ENCODE measurements around the gene NEDD4. TPM values are rescaled to one million over a fixed set of nuclear protein-coding genes. Genes with fewer than 3 reads are reported as not detected.
A peak's percentile ranks its signal among the peaks of the same experiment; 100 is the strongest.

The NEDD4 gene
- polyA plus RNA-seq, 4 donors = 5.6 to 24.0 (median 8.9) TPM

GRCh38 chr15:55907797-55908196 is 85.6 kb downstream of the NEDD4 start:
- 88 to 94% (median 93%) methylated on average over 4 of the region's 4 CpGs for WGBS, 3 donors
- DNase-seq = no peak
- H3K4me1 ChIP-seq (ENCODE audit: control insufficient read depth in 3 of 3, insufficient read depth in 2 of 3, low read depth in 1 of 3, low read length in 2 of 3) = no peaks in the 10 kb centered on the region
- no peak for FAIRE-seq
- no peak overlapping the region for H3K4me3 ChIP-seq (ENCODE audit: low read depth in 1 of 3, low read length in 3 of 3)
- H3K9me3 ChIP-seq (ENCODE audit: control insufficient read depth in 2 of 2, insufficient read depth in 1 of 2, low read depth in 1 of 2, low read length in 1 of 2) = no peaks in the 10 kb centered on the region
- H3K27me3 ChIP-seq (ENCODE audit: control insufficient read depth in 3 of 3, insufficient read depth in 3 of 3, low read length in 3 of 3) = no peaks in the 10 kb centered on the region
- peaks cover 0 to 5% (median 0%) of the 10 kb centered on the region in 3 donors for H3K36me3 ChIP-seq (ENCODE audit: control insufficient read depth in 3 of 3, insufficient read depth in 2 of 3, low read depth in 1 of 3, low read length in 3 of 3)
- no peak overlapping the region for H3K27ac ChIP-seq (ENCODE audit: low read depth in 1 of 3, low read length in 2 of 3)

- FAIRE-seq (no peak), DNase-seq (no peak)
- Histone ChIP-seq H3K36me3 (ENCODE audit: control insufficient read depth in 3 of 3, insufficient read depth in 2 of 3, low read depth in 1 of 3, low read length in 3 of 3) (peaks cover 0 to 2% (median 0%) of the 10 kb centered on the region in 3 donors), H3K9me3 (ENCODE audit: control insufficient read depth in 2 of 2, insufficient read depth in 1 of 2, low read depth in 1 of 2, low read length in 1 of 2) (no peaks in the 10 kb centered on the region), H3K27me3 (ENCODE audit: control insufficient read depth in 3 of 3, insufficient read depth in 3 of 3, low read length in 3 of 3) (no peaks in the 10 kb centered on the region), H3K27ac (ENCODE audit: low read depth in 1 of 3, low read length in 2 of 3) (no peak overlapping the region), H3K4me3 (ENCODE audit: low read depth in 1 of 3, low read length in 3 of 3) (no peak overlapping the region), H3K4me1 (ENCODE audit: control insufficient read depth in 3 of 3, insufficient read depth in 2 of 3, low read depth in 1 of 3, low read length in 2 of 3) (no peaks in the 10 kb centered on the region)
- 79 to 97% (median 93%) methylated on average over 4 of the region's 4 CpGs for WGBS, 3 donors
Measured at GRCh38 chr15:55902981-55903380, 90.4 kb downstream of the NEDD4 start.

GRCh38 chr15:55900019-55900418 is 93.4 kb downstream of the NEDD4 start:
- Histone ChIP-seq H3K27me3 (ENCODE audit: control insufficient read depth in 3 of 3, insufficient read depth in 3 of 3, low read length in 3 of 3) (no peaks in the 10 kb centered on the region), H3K27ac (ENCODE audit: low read depth in 1 of 3, low read length in 2 of 3) (no peak overlapping the region), H3K9me3 (ENCODE audit: control insufficient read depth in 2 of 2, insufficient read depth in 1 of 2, low read depth in 1 of 2, low read length in 1 of 2) (no peaks in the 10 kb centered on the region), H3K4me1 (ENCODE audit: control insufficient read depth in 3 of 3, insufficient read depth in 2 of 3, low read depth in 1 of 3, low read length in 2 of 3) (no peaks in the 10 kb centered on the region), H3K36me3 (ENCODE audit: control insufficient read depth in 3 of 3, insufficient read depth in 2 of 3, low read depth in 1 of 3, low read length in 3 of 3) (peaks cover 0 to 2% (median 0%) of the 10 kb centered on the region in 3 donors), H3K4me3 (ENCODE audit: low read depth in 1 of 3, low read length in 3 of 3) (no peak overlapping the region)
- WGBS, 3 donors = 91 to 94% (median 93%) methylated on average over 3 of the region's 3 CpGs
- DNase-seq (no peak), FAIRE-seq (no peak)

- no peak overlapping the region for H3K4me3 ChIP-seq (ENCODE audit: low read depth in 1 of 3, low read length in 3 of 3)
- no peak overlapping the region for H3K27ac ChIP-seq (ENCODE audit: low read depth in 1 of 3, low read length in 2 of 3)
- DNase-seq (no peak), FAIRE-seq (no peak)
- WGBS, 3 donors = 90 to 95% (median 92%) methylated on average over 1 of the region's 1 CpG
- no peaks in the 10 kb centered on the region for H3K27me3 ChIP-seq (ENCODE audit: control insufficient read depth in 3 of 3, insufficient read depth in 3 of 3, low read length in 3 of 3)
- no peaks in the 10 kb centered on the region for H3K4me1 ChIP-seq (ENCODE audit: control insufficient read depth in 3 of 3, insufficient read depth in 2 of 3, low read depth in 1 of 3, low read length in 2 of 3)
- H3K36me3 ChIP-seq (ENCODE audit: control insufficient read depth in 3 of 3, insufficient read depth in 2 of 3, low read depth in 1 of 3, low read length in 3 of 3) = peaks cover 0 to 2% (median 0%) of the 10 kb centered on the region in 3 donors
- no peaks in the 10 kb centered on the region for H3K9me3 ChIP-seq (ENCODE audit: control insufficient read depth in 2 of 2, insufficient read depth in 1 of 2, low read depth in 1 of 2, low read length in 1 of 2)
Measured at GRCh38 chr15:55899537-55899936, 93.9 kb downstream of the NEDD4 start.

- DNase-seq = peak; percentile 55 to 69
- Histone ChIP-seq H3K4me3 (ENCODE audit: low read depth in 1 of 3, low read length in 3 of 3) (no peak overlapping the region), H3K4me1 (ENCODE audit: control insufficient read depth in 3 of 3, insufficient read depth in 2 of 3, low read depth in 1 of 3, low read length in 2 of 3) (no peaks in the 10 kb centered on the region), H3K9me3 (ENCODE audit: control insufficient read depth in 2 of 2, insufficient read depth in 1 of 2, low read depth in 1 of 2, low read length in 1 of 2) (no peaks in the 10 kb centered on the region), H3K27ac (ENCODE audit: low read depth in 1 of 3, low read length in 2 of 3) (peak overlapping the region in 1 of 3 donors; percentile 77), H3K27me3 (ENCODE audit: control insufficient read depth in 3 of 3, insufficient read depth in 3 of 3, low read length in 3 of 3) (no peaks in the 10 kb centered on the region), H3K36me3 (ENCODE audit: control insufficient read depth in 3 of 3, insufficient read depth in 2 of 3, low read depth in 1 of 3, low read length in 3 of 3) (no peaks in the 10 kb centered on the region)
- 38 to 49% (median 43%) methylated on average over 6 of the region's 6 CpGs for WGBS, 3 donors
- FAIRE-seq = no peak
Measured at GRCh38 chr15:55897560-55898336, 95.7 kb downstream of the NEDD4 start.

- Histone ChIP-seq H3K27ac (ENCODE audit: low read depth in 1 of 3, low read length in 2 of 3) (peak overlapping the region in 1 of 3 donors; percentile 16), H3K4me3 (ENCODE audit: low read depth in 1 of 3, low read length in 3 of 3) (no peak overlapping the region), H3K4me1 (ENCODE audit: control insufficient read depth in 3 of 3, insufficient read depth in 2 of 3, low read depth in 1 of 3, low read length in 2 of 3) (no peaks in the 10 kb centered on the region), H3K36me3 (ENCODE audit: control insufficient read depth in 3 of 3, insufficient read depth in 2 of 3, low read depth in 1 of 3, low read length in 3 of 3) (no peaks in the 10 kb centered on the region), H3K9me3 (ENCODE audit: control insufficient read depth in 2 of 2, insufficient read depth in 1 of 2, low read depth in 1 of 2, low read length in 1 of 2) (no peaks in the 10 kb centered on the region), H3K27me3 (ENCODE audit: control insufficient read depth in 3 of 3, insufficient read depth in 3 of 3, low read length in 3 of 3) (no peaks in the 10 kb centered on the region)
- FAIRE-seq (no peak), DNase-seq (no peak)
- 60 to 88% (median 79%) methylated on average over 3 of the region's 3 CpGs for WGBS, 3 donors
Measured at GRCh38 chr15:55894399-55894965, 98.9 kb downstream of the NEDD4 start.

GRCh38 chr15:55893852-55894251 is 99.6 kb downstream of the NEDD4 start:
- Histone ChIP-seq H3K4me1 (ENCODE audit: control insufficient read depth in 3 of 3, insufficient read depth in 2 of 3, low read depth in 1 of 3, low read length in 2 of 3) (no peaks in the 10 kb centered on the region), H3K27ac (ENCODE audit: low read depth in 1 of 3, low read length in 2 of 3) (no peak overlapping the region), H3K36me3 (ENCODE audit: control insufficient read depth in 3 of 3, insufficient read depth in 2 of 3, low read depth in 1 of 3, low read length in 3 of 3) (no peaks in the 10 kb centered on the region), H3K27me3 (ENCODE audit: control insufficient read depth in 3 of 3, insufficient read depth in 3 of 3, low read length in 3 of 3) (no peaks in the 10 kb centered on the region), H3K9me3 (ENCODE audit: control insufficient read depth in 2 of 2, insufficient read depth in 1 of 2, low read depth in 1 of 2, low read length in 1 of 2) (no peaks in the 10 kb centered on the region), H3K4me3 (ENCODE audit: low read depth in 1 of 3, low read length in 3 of 3) (no peak overlapping the region)
- 39 to 67% (median 63%) methylated on average over 3 of the region's 3 CpGs for WGBS, 3 donors
- FAIRE-seq (no peak), DNase-seq (no peak)

GRCh38 chr15:55891196-55891595 is 102.2 kb downstream of the NEDD4 start:
- 81 to 92% (median 85%) methylated on average over 1 of the region's 1 CpG for WGBS, 3 donors
- no peak for DNase-seq

More at GRCh38 chr15:55891196-55891595, 102.2 kb downstream of the NEDD4 start:
- Histone ChIP-seq H3K4me3 (ENCODE audit: low read depth in 1 of 3, low read length in 3 of 3) (no peak overlapping the region), H3K4me1 (ENCODE audit: control insufficient read depth in 3 of 3, insufficient read depth in 2 of 3, low read depth in 1 of 3, low read length in 2 of 3) (no peaks in the 10 kb centered on the region), H3K36me3 (ENCODE audit: control insufficient read depth in 3 of 3, insufficient read depth in 2 of 3, low read depth in 1 of 3, low read length in 3 of 3) (no peaks in the 10 kb centered on the region), H3K27ac (ENCODE audit: low read depth in 1 of 3, low read length in 2 of 3) (no peak overlapping the region), H3K9me3 (ENCODE audit: control insufficient read depth in 2 of 2, insufficient read depth in 1 of 2, low read depth in 1 of 2, low read length in 1 of 2) (no peaks in the 10 kb centered on the region), H3K27me3 (ENCODE audit: control insufficient read depth in 3 of 3, insufficient read depth in 3 of 3, low read length in 3 of 3) (no peaks in the 10 kb centered on the region)
- FAIRE-seq = no peak
